SK-N-SH (cell line): ENCODE results near the gene SRGN. TPM values are rescaled to one million over a fixed set of nuclear protein-coding genes. Genes with fewer than 3 reads are reported as not detected.

Source experiments
- CTCF ChIA-PET: fragments of 300-600, 350-600 bp; formaldehyde crosslinking; extraction: SDS; loops from one replicate; lab custom pipeline; 2021; lab: Yijun Ruan, JAX
- POLR2A ChIA-PET: fragments of 350-600 bp; sonication (Branson Sonifier 250); formaldehyde crosslinking; extraction: SDS; loops from one replicate; lab custom pipeline; 2020; ENCODE audit warnings: antibody characterized with exemption, inconsistent platforms; lab: Yijun Ruan, JAX
- DNase-seq: peaks from one replicate; pipeline ENCODE4 v3.0.0; 2012
- H2AFZ ChIP-seq: fragments of 200-600 bp; sonication (generic); 2 replicates; pipeline ENCODE4 v1.8.1; 2016; ENCODE audit warnings: antibody characterized with exemption, mild to moderate bottlenecking, low read depth
- H3F3A ChIP-seq: fragments of 200-600 bp; sonication (generic); replicated peaks from 2 replicates; pipeline ENCODE3; 2016; ENCODE audit warnings: antibody characterized with exemption, mild to moderate bottlenecking; ENCODE audit not compliant: insufficient read depth
- H3K27ac ChIP-seq, 2 experiments: fragments of 200-500 bp in 1 of 2; fragments of 200-600 bp in 1 of 2; sonication (Bioruptor generic) in 1 of 2; sonication (generic), shearing (Covaris generic) in 1 of 2; 2 replicates each; pipeline versions ENCODE4 v1.5.1 to v1.6.1; 2014 to 2016; ENCODE audit warnings: low read depth in 2 of 2, inconsistent platforms in 1 of 2, low read length in 1 of 2, mild to moderate bottlenecking in 1 of 2, mixed read lengths in 1 of 2
- H3K27me3 ChIP-seq: fragments of 200-600 bp; sonication (generic), shearing (Covaris generic); 2 replicates; pipeline ENCODE4 v1.6.1; 2016; ENCODE audit warnings: mixed run types; ENCODE audit not compliant: insufficient read depth
- H3K36me3 ChIP-seq, 2 experiments: fragments of 200-500 bp in 1 of 2; fragments of 200-600 bp in 1 of 2; sonication (Bioruptor generic) in 1 of 2; sonication (generic) in 1 of 2; replicated peaks in 1 of 2; 2 replicates each; pipeline versions ENCODE3 to v1.5.1; 2014 to 2016; ENCODE audit warnings: low read length in 1 of 2, mild to moderate bottlenecking in 1 of 2; ENCODE audit not compliant: insufficient read depth in 2 of 2, control insufficient read depth in 1 of 2
- H3K4me1 ChIP-seq, 2 experiments: fragments of 200-500 bp in 1 of 2; fragments of 200-600 bp in 1 of 2; sonication (Bioruptor generic) in 1 of 2; sonication (generic), shearing (Covaris generic) in 1 of 2; 2 replicates each; pipeline versions ENCODE4 v1.5.1 to v1.6.1; 2014 to 2016; ENCODE audit warnings: low read depth in 1 of 2, low read length in 1 of 2, mixed run types in 1 of 2; ENCODE audit not compliant: insufficient read depth in 2 of 2, control insufficient read depth in 1 of 2
- H3K4me2 ChIP-seq: fragments of 200-600 bp; sonication (generic), shearing (Covaris generic); 2 replicates; pipeline ENCODE4 v1.6.1; 2017; ENCODE audit warnings: mixed run types
- H3K4me3 ChIP-seq, 2 experiments: fragments of 200-500 bp in 1 of 2; fragments of 200-600 bp in 1 of 2; sonication (Bioruptor generic) in 1 of 2; sonication (generic), shearing (Covaris generic) in 1 of 2; 2 replicates each; pipeline versions ENCODE4 v1.5.1 to v1.8.1; 2014 to 2016; ENCODE audit warnings: low read depth in 2 of 2, inconsistent platforms in 1 of 2, low read length in 1 of 2, mild to moderate bottlenecking in 1 of 2, mixed read lengths in 1 of 2, moderate library complexity in 1 of 2
- H3K79me2 ChIP-seq: fragments of 200-600 bp; sonication (generic); 2 replicates; pipeline ENCODE4 v1.8.1; 2017; ENCODE audit warnings: mild to moderate bottlenecking; ENCODE audit not compliant: insufficient read depth
- H3K9ac ChIP-seq: fragments of 200-600 bp; sonication (generic); 2 replicates; pipeline ENCODE4 v1.6.1; 2017; ENCODE audit warnings: mixed run types
- H3K9me2 ChIP-seq: fragments of 200-600 bp; sonication (generic); 2 replicates; pipeline ENCODE4 v1.6.1; 2017; ENCODE audit warnings: mixed run types
- H3K9me3 ChIP-seq: fragments of 200-600 bp; sonication (generic); 2 replicates; pipeline ENCODE4 v1.6.1; 2017; ENCODE audit warnings: mixed run types, mild to moderate bottlenecking, moderate library complexity
- H4K20me1 ChIP-seq: fragments of 200-600 bp; sonication (generic); 2 replicates; pipeline ENCODE4 v1.6.1; 2017; ENCODE audit warnings: mild to moderate bottlenecking, mixed run types; ENCODE audit not compliant: insufficient read depth
- CHD2 ChIP-seq: fragments of 150-350 bp; IDR thresholded peaks from 2 replicates; pipeline ENCODE4 v1.6.1; 2018; ENCODE audit warnings: low read length; ENCODE audit not compliant: partially characterized antibody
- ELF1 ChIP-seq: IDR thresholded peaks from 2 replicates; pipeline ENCODE4 v1.4.0; 2012
- EP300 ChIP-seq, 2 experiments: IDR thresholded peaks; 2 replicates each; pipeline versions ENCODE4 v1.4.0 to v1.6.1; 2012; ENCODE audit warnings: borderline replicate concordance in 1 of 2, low read depth in 1 of 2, low read length in 1 of 2
- FOXJ3 ChIP-seq: sonication (generic); formaldehyde crosslinking; IDR thresholded peaks from 2 replicates; pipeline ENCODE4 v1.5.1; 2020; ENCODE audit warnings: mild to moderate bottlenecking, missing genetic modification reagents
- NFIC ChIP-seq: IDR thresholded peaks from 2 replicates; pipeline ENCODE4 v1.4.0; 2012; ENCODE audit warnings: borderline replicate concordance
- NRF1 ChIP-seq: IDR thresholded peaks from 2 replicates; pipeline ENCODE4 v1.6.1; 2012; ENCODE audit warnings: low read depth, mild to moderate bottlenecking, low read length
- RCOR1 ChIP-seq: fragments of 150-350 bp; IDR thresholded peaks from 2 replicates; pipeline ENCODE4 v1.6.1; 2017; ENCODE audit warnings: antibody characterized with exemption, low read length
- RFX5 ChIP-seq: IDR thresholded peaks from 2 replicates; pipeline ENCODE4 v1.6.1; 2012; ENCODE audit warnings: mild to moderate bottlenecking, improper control_type of control experiment, low read length
- SIN3A ChIP-seq: IDR thresholded peaks from 2 replicates; pipeline ENCODE4 v1.6.1; 2012; ENCODE audit warnings: low read depth, mild to moderate bottlenecking, low read length, moderate library complexity, borderline replicate concordance
- TAF1 ChIP-seq: IDR thresholded peaks from 2 replicates; pipeline ENCODE4 v1.6.1; 2012; ENCODE audit warnings: low read depth, mild to moderate bottlenecking, low read length, moderate library complexity, borderline replicate concordance
- YY1 ChIP-seq: IDR thresholded peaks from 2 replicates; pipeline ENCODE4 v1.4.0; 2012; ENCODE audit warnings: low read depth, mild to moderate bottlenecking
- WGBS: methylation state at CpG from one replicate; pipeline ENCODE4 v1.1.6; 2017; ENCODE audit warnings: low lambda C conversion rate; 5-methylcytosine and 5-hydroxymethylcytosine counted together
- polyA plus RNA-seq, 3 experiments: library from polyadenylated mRNA; depleted of rRNA; stranded (reverse); fragments of >200 nt; gene quantifications; 2 replicates each; pipeline ENCODE4 v1.2.3, GENCODE V29; 2012
- TF ChIP-seq, protein P1 (sequence below): fragments of 150-350 bp; IDR thresholded peaks from 2 replicates; pipeline ENCODE4 v1.6.1; 2017; ENCODE audit warnings: antibody characterized with exemption, low read length, low read depth, borderline replicate concordance
- TF ChIP-seq, protein P2 (sequence below): IDR thresholded peaks from 2 replicates; pipeline ENCODE4 v1.4.0; 2012; ENCODE audit warnings: low read depth, borderline replicate concordance
- TF ChIP-seq, protein P3 (sequence below): fragments of 150-350 bp; IDR thresholded peaks from 2 replicates; pipeline ENCODE4 v1.6.1; 2016; ENCODE audit warnings: mild to moderate bottlenecking, low read depth, low read length

The SRGN gene
- polyA plus RNA-seq, 1 of the 3 experiments (the other 2 are of a cell fraction): 0.10 TPM

DNA sequence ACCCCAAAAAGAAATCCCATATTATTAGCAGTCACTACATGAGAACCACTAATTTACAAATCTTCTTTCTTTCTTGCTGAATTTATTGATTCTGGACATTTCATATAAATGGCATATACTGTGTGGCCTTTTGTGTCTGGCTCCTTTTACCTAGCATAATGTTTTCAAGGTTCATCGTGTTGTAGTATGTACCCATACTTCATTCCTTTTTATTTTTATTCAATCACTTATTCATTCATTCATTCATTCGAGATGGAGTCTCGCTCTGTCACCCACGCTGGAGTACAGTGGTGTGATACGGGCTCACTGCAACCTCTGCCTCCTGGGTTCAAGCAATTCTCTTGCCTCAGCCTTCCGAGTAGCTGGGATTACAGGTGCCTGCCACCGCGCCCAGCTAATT, 58.0 kb downstream of the SRGN start:
- Histone ChIP-seq H3K27ac (no peak overlapping the region), H3K36me3 (peaks cover 0 to 17% of the 10 kb centered on the region in 2 experiments), H3F3A (peaks cover 13% of the 10 kb centered on the region), H3K9me3 (no peaks in the 10 kb centered on the region), H2AFZ (no peak overlapping the region), H3K4me3 (no peak overlapping the region), H3K4me1 (no peaks in the 10 kb centered on the region), H3K79me2 (peaks cover 90% of the 10 kb centered on the region), H3K9ac (no peak overlapping the region), H3K4me2 (no peak overlapping the region), H4K20me1 (peaks cover 23% of the 10 kb centered on the region; the same call in 1 of the 2 replicates), H3K9me2 (no peaks in the 10 kb centered on the region), H3K27me3 (no peaks in the 10 kb centered on the region)
- ChIA-PET POLR2A (no interaction called here), CTCF (interaction anchor here (0.9 kb wide), 1 partner anchor 10 kb away, joined by 3 read pairs; no protein-coding TSS in a partner anchor)
- 98% methylated on average over 8 of the region's 8 CpGs for WGBS
- no peak for TF ChIP-seq TAF1
- TF ChIP-seq, protein P1, sequence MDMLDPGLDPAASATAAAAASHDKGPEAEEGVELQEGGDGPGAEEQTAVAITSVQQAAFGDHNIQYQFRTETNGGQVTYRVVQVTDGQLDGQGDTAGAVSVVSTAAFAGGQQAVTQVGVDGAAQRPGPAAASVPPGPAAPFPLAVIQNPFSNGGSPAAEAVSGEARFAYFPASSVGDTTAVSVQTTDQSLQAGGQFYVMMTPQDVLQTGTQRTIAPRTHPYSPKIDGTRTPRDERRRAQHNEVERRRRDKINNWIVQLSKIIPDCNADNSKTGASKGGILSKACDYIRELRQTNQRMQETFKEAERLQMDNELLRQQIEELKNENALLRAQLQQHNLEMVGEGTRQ: no peak
- no peak for TF ChIP-seq RCOR1
- no peak for TF ChIP-seq NRF1
- TF ChIP-seq YY1: no peak
- no peak for TF ChIP-seq EP300 (IDR thresholded peaks at IDR 0.05; ENCODE audit: borderline replicate concordance in 1 of 2, low read depth in 1 of 2, low read length in 1 of 2)
- no peak for TF ChIP-seq RFX5
- TF ChIP-seq CHD2: no peak
- TF ChIP-seq, protein P2, sequence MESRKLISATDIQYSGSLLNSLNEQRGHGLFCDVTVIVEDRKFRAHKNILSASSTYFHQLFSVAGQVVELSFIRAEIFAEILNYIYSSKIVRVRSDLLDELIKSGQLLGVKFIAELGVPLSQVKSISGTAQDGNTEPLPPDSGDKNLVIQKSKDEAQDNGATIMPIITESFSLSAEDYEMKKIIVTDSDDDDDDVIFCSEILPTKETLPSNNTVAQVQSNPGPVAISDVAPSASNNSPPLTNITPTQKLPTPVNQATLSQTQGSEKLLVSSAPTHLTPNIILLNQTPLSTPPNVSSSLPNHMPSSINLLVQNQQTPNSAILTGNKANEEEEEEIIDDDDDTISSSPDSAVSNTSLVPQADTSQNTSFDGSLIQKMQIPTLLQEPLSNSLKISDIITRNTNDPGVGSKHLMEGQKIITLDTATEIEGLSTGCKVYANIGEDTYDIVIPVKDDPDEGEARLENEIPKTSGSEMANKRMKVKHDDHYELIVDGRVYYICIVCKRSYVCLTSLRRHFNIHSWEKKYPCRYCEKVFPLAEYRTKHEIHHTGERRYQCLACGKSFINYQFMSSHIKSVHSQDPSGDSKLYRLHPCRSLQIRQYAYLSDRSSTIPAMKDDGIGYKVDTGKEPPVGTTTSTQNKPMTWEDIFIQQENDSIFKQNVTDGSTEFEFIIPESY: no peak
- no peak for TF ChIP-seq FOXJ3
- TF ChIP-seq NFIC: no peak
- no peak for DNase-seq

DNA sequence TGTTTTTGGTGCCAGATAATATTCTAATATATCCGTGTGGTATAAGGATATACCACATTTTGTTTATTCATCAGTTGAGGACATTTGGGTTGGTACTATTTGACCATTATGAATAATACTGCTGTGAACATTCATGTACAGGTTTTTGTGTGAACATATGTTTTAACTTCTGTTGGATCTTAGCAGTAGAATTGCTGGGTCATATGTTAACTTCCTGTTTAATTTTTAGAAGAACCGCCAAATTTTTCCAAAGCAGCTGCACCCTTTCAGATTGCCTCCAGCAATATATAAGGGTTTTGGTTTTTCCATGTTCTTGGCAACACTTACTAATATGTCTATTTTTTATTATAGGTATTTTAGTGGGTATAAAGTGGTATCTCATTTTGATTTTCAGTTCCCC, 58.9 kb downstream of the SRGN start:
- Histone ChIP-seq H3K9me3 (no peaks in the 10 kb centered on the region), H3F3A (peaks cover 13% of the 10 kb centered on the region), H3K27ac (no peak overlapping the region), H3K4me2 (no peak overlapping the region), H2AFZ (no peak overlapping the region), H3K36me3 (peaks cover 0 to 13% of the 10 kb centered on the region in 2 experiments), H3K4me3 (no peak overlapping the region), H4K20me1 (peaks cover 23% of the 10 kb centered on the region; the same call in 1 of the 2 replicates), H3K9ac (no peak overlapping the region), H3K9me2 (no peaks in the 10 kb centered on the region), H3K79me2 (peaks cover 90% of the 10 kb centered on the region), H3K27me3 (no peaks in the 10 kb centered on the region), H3K4me1 (no peaks in the 10 kb centered on the region)
- ChIA-PET POLR2A (no interaction called here), CTCF (interaction anchor here (0.6 to 0.9 kb wide), 2 partner anchors 9 to 762 kb away, joined by 3 read pairs; no protein-coding TSS in a partner anchor)
- WGBS: 97% methylated on average over 2 of the region's 2 CpGs
- no peak for DNase-seq
- TF ChIP-seq SIN3A (no peak), NRF1 (no peak), ELF1 (no peak)
- TF ChIP-seq, protein P3, sequence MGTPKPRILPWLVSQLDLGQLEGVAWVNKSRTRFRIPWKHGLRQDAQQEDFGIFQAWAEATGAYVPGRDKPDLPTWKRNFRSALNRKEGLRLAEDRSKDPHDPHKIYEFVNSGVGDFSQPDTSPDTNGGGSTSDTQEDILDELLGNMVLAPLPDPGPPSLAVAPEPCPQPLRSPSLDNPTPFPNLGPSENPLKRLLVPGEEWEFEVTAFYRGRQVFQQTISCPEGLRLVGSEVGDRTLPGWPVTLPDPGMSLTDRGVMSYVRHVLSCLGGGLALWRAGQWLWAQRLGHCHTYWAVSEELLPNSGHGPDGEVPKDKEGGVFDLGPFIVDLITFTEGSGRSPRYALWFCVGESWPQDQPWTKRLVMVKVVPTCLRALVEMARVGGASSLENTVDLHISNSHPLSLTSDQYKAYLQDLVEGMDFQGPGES: no peak
